OCI-LY1 (cell line): ENCODE results near the gene IRF1.

Experiments
- H2AFZ ChIP-seq: fragments of 200-600 bp; sonication (generic), shearing (Covaris generic); 2 replicates; pipeline ENCODE4 v1.6.0; 2014; ENCODE audit warnings: antibody characterized with exemption, mild to moderate bottlenecking, low read length
- H3F3A ChIP-seq: fragments of 200-600 bp; sonication (generic), shearing (Covaris generic); 2 replicates; pipeline ENCODE4 v1.6.0; 2014; ENCODE audit warnings: mild to moderate bottlenecking, antibody characterized with exemption, low read length, moderate library complexity; ENCODE audit not compliant: insufficient read depth
- H3K27ac ChIP-seq: fragments of 200-600 bp; sonication (generic); 2 replicates; pipeline ENCODE4 v1.5.1; 2014; ENCODE audit warnings: low read length, mixed run types, mild to moderate bottlenecking, low read depth; ENCODE audit not compliant: poor library complexity, severe bottlenecking
- H3K27me3 ChIP-seq: fragments of 200-600 bp; sonication (generic); 2 replicates; pipeline ENCODE4 v1.6.0; 2014; ENCODE audit warnings: antibody characterized with exemption, mild to moderate bottlenecking, low read length, moderate library complexity; ENCODE audit not compliant: insufficient read depth
- H3K36me3 ChIP-seq: fragments of 200-600 bp; sonication (generic); 2 replicates; pipeline ENCODE4 v1.6.1; 2014; ENCODE audit warnings: mild to moderate bottlenecking, antibody characterized with exemption, low read length, moderate library complexity, mixed read lengths; ENCODE audit not compliant: insufficient read depth
- H3K4me1 ChIP-seq: fragments of 200-600 bp; sonication (generic); 2 replicates; pipeline ENCODE4 v1.5.1; 2014; ENCODE audit warnings: mild to moderate bottlenecking, low read length, moderate library complexity; ENCODE audit not compliant: insufficient read depth, severe bottlenecking
- H3K4me2 ChIP-seq: fragments of 200-600 bp; sonication (generic), shearing (Covaris generic); 2 replicates; pipeline ENCODE4 v1.6.1; 2014; ENCODE audit warnings: low read length
- H3K4me3 ChIP-seq: fragments of 200-600 bp; sonication (generic); 2 replicates; pipeline ENCODE4 v1.5.1; 2014; ENCODE audit warnings: low read length, low read depth, mild to moderate bottlenecking, mixed read lengths; ENCODE audit not compliant: poor library complexity, severe bottlenecking
- H3K79me2 ChIP-seq: fragments of 200-600 bp; shearing (Covaris generic); 2 replicates; pipeline ENCODE4 v1.6.1; 2016; ENCODE audit warnings: mixed run types, low read length, mixed read lengths; ENCODE audit not compliant: insufficient read depth
- H3K9ac ChIP-seq: fragments of 200-600 bp; sonication (generic), shearing (Covaris generic); 2 replicates; pipeline ENCODE4 v1.6.1; 2014; ENCODE audit warnings: mild to moderate bottlenecking, low read length, mixed read lengths
- H3K9me2 ChIP-seq: fragments of 200-600 bp; sonication (generic), shearing (Covaris generic); 2 replicates; pipeline ENCODE4 v1.6.1; 2014; ENCODE audit warnings: low read depth, mild to moderate bottlenecking, low read length, mixed read lengths
- H3K9me3 ChIP-seq: fragments of 200-600 bp; shearing (Covaris generic); 2 replicates; pipeline ENCODE4 v1.6.1; 2014; ENCODE audit warnings: low read length, mixed read lengths
- H4K20me1 ChIP-seq: fragments of 200-600 bp; sonication (generic), shearing (Covaris generic); 2 replicates; pipeline ENCODE4 v1.6.0; 2016; ENCODE audit warnings: mild to moderate bottlenecking, low read length; ENCODE audit not compliant: insufficient read depth
- CTCF ChIP-seq: fragments of 200-600 bp; sonication (generic), shearing (Covaris generic); IDR thresholded peaks from 2 replicates; pipeline ENCODE4 v1.5.1; 2017; ENCODE audit warnings: mild to moderate bottlenecking, antibody characterized with exemption, low read length, moderate library complexity, mixed read lengths
- EZH2 ChIP-seq: fragments of 200-600 bp; sonication (generic), shearing (Covaris generic); IDR thresholded peaks from 2 replicates; pipeline ENCODE4 v1.8.0; 2017; ENCODE audit warnings: borderline replicate concordance, mixed run types, mild to moderate bottlenecking, antibody characterized with exemption, low read length, moderate library complexity, mixed read lengths

IRF1 gene

GRCh38 chr5:132466433-132467286 is 23.9 kb downstream of the IRF1 start:
- Histone ChIP-seq H3K27me3 (no peaks in the 10 kb centered on the region), H3K9me2 (no peaks in the 10 kb centered on the region), H3K27ac (peak overlapping the region; percentile 65), H3K4me3 (peak overlapping the region; percentile 11), H3K79me2 (no peaks in the 10 kb centered on the region), H4K20me1 (no peaks in the 10 kb centered on the region), H3K4me1 (peaks cover 40% of the 10 kb centered on the region), H3K36me3 (no peaks in the 10 kb centered on the region), H3F3A (no peaks in the 10 kb centered on the region), H2AFZ (no peak overlapping the region), H3K9ac (no peak overlapping the region; the same call in 1 of the 2 replicates), H3K9me3 (no peaks in the 10 kb centered on the region), H3K4me2 (peak overlapping the region; percentile 38)
- TF ChIP-seq EZH2 = no peak
- TF ChIP-seq CTCF = no peak

- H3K27me3 ChIP-seq = no peaks in the 10 kb centered on the region; the same call in 1 of the 2 replicates
- TF ChIP-seq EZH2 = no peak
- TF ChIP-seq CTCF = no peak
- no peak overlapping the region for H3K4me2 ChIP-seq
- no peak overlapping the region for H2AFZ ChIP-seq
- no peaks in the 10 kb centered on the region for H3K79me2 ChIP-seq
- no peaks in the 10 kb centered on the region for H4K20me1 ChIP-seq
- H3K4me3 ChIP-seq = no peak overlapping the region
- H3K27ac ChIP-seq = no peak overlapping the region
- no peak overlapping the region for H3K9ac ChIP-seq
- H3F3A ChIP-seq = no peaks in the 10 kb centered on the region
- H3K9me2 ChIP-seq = no peaks in the 10 kb centered on the region
- H3K9me3 ChIP-seq = no peaks in the 10 kb centered on the region
- H3K36me3 ChIP-seq = no peaks in the 10 kb centered on the region
- H3K4me1 ChIP-seq = peaks cover 40% of the 10 kb centered on the region
Measured at GRCh38 chr5:132465059-132465707, 25.4 kb downstream of the IRF1 start.

- H3K9me2 ChIP-seq = no peaks in the 10 kb centered on the region
- H3K36me3 ChIP-seq = no peaks in the 10 kb centered on the region
- H3F3A ChIP-seq = no peaks in the 10 kb centered on the region
- H3K9ac ChIP-seq = no peak overlapping the region
- TF ChIP-seq EZH2 (no peak), CTCF (no peak)
- no peaks in the 10 kb centered on the region for H3K9me3 ChIP-seq
- H2AFZ ChIP-seq = no peak overlapping the region
- no peaks in the 10 kb centered on the region for H3K79me2 ChIP-seq
- no peak overlapping the region for H3K4me3 ChIP-seq
- H3K27me3 ChIP-seq = no peaks in the 10 kb centered on the region; the same call in 1 of the 2 replicates
- peaks cover 40% of the 10 kb centered on the region for H3K4me1 ChIP-seq
- H4K20me1 ChIP-seq = no peaks in the 10 kb centered on the region
- no peak overlapping the region for H3K27ac ChIP-seq
- no peak overlapping the region; the same call in 1 of the 2 replicates for H3K4me2 ChIP-seq
Measured at GRCh38 chr5:132464156-132464939, 26.2 kb downstream of the IRF1 start.
